DMS53 (cell line): ENCODE results near the gene SLC13A3.
"Not testable (repeated sequence)": the region's sequence is repeated elsewhere in the genome, so short reads cannot be mapped to it uniquely, and the experiment has no call there.

Source experiments
- DNase-seq: peaks from one replicate; lab custom pipeline; 2025; lab: John Stamatoyannopoulos, UW

The SLC13A3 gene

DNA sequence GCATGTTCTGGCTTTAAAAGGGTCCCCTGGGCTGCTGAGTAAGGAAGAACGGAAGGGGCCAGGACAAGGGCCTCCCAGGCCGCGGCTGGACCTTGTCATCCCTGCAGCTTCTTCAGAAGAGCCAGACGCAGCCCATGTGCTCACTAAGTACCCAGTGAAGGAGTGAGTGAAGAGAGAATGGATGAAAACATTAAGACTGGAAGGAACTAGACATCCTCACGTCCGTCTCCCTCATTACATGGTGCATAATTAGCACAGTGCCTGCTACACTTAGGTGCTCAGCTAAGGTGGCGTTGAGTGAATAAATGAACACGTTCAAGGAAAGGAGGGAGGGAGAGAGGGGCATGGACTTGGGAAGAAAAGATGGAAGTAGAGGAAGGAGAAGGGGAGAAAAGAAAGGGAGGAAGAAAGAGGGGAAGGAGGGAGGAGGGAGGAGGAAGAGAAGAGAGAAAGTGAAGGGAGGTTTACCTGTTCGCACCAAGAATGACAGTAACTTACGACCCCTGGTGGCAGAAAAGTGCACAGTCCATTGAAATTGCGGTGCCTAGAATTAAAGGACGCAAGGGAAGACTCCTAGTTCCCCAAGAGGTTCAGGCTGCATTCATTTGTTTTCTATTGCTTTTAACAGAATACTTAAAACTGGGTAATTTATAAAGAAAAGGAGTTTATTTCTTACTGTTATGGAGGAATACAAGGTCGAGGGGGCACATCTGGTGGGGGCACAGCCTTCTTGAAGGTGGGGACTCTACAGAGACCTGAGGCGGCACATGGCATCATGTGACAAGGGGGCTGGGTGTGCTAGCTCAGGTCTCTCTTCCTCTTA lies 30.0 kb upstream of the SLC13A3 start:
- peak; percentile 85 for DNase-seq

- no peak for DNase-seq
These were observed 29.4 kb upstream of the SLC13A3 start for GRCh38 chr20:46680684-46681031.

DNA sequence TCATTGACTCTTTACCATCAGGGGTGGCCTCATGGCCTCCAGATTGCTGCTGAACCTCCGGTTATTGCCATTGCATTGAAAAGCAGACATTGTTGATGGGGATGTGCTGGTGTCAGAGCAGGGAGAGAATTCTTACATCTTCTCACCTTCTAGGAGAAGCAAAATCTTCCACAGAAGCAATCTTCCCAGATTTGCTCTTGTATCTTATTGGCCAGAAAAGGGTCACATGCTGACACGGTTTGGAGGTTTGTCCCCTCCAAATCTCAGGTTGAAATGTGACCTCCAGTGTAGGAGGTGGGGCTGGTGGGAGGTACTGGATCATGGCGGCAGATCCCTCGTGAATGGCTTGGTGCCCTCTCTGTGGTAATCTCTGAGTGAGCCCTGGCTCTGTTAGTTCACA lies 27.3 kb upstream of the SLC13A3 start:
- DNase-seq, result no peak

- no peak for DNase-seq
These were observed 26.3 kb upstream of the SLC13A3 start for GRCh38 chr20:46677608-46678007.

GRCh38 chr20:46676649-46677316 lies 25.5 kb upstream of the SLC13A3 start:
- not testable (repeated sequence) for DNase-seq

DNA sequence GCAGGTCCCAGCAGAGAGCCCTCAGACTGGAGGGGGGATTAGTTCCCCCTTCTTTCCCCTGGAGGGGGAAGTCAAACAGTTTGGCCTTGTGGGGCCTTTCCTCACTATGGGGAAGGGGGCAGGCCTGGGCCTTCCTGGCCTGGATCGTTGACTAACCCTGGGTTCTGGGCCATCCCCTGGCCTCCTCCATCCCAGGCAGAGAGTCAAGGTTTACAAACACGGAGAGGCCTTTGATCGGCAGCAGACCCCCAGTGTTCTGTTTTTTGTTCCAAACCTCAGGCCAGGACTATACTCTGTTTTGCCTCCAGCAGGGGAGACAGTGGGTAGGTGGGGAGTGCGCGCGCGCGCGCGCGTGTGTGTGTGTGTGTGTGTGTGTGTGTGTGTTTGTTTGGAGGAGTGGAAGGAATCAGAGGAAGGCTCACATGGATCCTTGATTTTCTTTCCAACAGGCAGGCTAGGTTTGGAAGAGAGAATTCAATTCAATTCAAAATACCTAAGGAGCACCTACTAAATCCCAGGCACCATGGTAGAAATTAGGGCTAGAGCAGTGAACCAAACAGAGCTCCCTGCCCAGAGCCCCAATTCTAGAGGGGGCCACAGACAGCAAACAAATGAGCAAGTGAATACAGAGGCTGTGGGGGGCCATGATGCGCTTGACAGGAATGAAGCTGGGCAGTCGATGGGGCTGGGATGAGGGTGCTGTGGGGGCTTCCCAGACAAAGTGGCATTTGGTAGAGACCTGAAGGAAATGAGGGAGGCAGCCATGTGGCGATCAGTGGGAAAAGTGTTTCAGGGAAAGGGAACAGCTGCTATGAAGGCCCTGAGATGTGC lies 23.2 kb upstream of the SLC13A3 start:
- DNase-seq, result no peak

GRCh38 chr20:46673394-46674252 lies 22.4 kb upstream of the SLC13A3 start:
- no peak for DNase-seq

DNA sequence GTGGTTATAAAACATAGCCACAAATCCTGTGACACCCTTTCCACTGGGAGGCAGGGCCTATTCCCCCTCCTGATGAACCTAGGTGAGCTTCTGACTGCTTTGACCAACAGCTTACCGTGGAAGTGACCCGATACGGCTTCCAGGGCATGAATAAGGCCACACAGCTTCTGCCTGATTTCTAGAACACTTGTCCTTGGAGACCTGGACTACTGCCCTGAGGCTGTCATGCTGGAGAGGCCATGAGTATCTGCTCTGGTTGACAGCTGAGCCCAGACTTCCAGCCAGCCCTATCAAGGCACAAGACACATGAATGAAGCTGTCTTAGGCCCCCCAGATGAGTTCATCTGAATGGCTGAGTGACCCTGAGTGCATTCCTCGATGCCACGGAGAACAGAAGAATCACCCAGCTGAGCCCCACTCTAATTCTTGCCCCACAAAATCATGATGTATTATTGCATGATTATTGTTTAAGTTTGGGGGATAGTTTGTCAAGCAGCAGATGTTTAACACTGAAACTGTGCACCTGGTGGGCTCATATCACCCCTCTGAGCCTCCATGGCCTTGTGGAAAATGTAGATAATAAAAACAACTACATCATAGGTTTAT lies 21.4 kb upstream of the SLC13A3 start:
- DNase-seq, result no peak

GRCh38 chr20:46671866-46672542 lies 20.7 kb upstream of the SLC13A3 start:
- DNase-seq, result no peak

GRCh38 chr20:46670585-46671584 lies 19.6 kb upstream of the SLC13A3 start:
- DNase-seq, result no peak

DNA sequence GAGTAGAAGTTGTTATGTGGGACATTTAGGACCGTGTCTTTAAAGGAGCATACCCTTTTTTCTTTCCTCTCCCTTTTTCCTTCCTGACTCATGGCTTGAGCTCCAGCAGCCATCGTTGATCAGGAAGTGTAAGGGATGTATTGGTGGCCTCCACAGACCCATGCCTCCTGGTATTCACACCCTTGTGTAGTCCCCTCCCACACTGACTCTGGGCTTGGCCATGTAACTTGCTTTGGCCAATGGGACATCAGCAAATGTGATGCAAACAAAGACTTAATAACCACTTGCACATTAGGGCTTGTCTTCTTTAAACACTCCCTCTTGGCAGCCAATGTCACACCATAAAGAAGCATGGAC lies 18.9 kb upstream of the SLC13A3 start:
- no peak for DNase-seq

DNA sequence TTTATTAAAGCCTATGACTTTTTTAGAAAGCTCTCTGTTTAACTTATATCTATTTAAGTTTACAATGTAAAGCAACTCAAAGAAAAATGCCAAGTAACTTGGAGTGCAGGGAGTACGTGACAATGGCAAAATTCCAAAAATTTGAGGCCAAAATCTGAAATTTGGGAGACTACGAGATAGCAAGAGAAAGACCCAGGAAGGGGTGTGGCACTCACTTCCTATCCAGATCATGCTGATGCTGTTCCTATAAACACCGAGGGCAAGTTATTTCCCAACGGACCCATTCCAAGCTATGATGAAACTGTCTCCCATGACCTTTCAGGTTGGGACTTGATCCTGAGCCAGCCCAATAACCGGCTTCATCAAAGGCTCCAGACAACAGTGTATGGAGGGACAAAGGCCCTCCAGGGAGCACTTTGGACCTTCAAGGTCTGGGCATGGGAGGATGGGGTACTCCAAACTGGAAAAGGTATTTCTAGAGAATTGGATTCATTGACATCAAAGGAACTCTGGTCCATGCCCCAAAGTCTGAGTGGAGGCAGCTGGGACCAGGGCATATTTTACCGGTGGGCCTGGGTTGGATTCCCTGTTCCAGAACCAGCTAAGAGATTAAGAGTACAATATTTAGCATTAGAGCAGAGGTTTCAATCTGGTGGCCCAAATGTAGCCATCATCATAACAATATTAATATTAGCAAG lies 15.7 kb upstream of the SLC13A3 start:
- no peak for DNase-seq

- no peak for DNase-seq
These were observed 15.0 kb upstream of the SLC13A3 start for GRCh38 chr20:46666306-46666705.

DNA sequence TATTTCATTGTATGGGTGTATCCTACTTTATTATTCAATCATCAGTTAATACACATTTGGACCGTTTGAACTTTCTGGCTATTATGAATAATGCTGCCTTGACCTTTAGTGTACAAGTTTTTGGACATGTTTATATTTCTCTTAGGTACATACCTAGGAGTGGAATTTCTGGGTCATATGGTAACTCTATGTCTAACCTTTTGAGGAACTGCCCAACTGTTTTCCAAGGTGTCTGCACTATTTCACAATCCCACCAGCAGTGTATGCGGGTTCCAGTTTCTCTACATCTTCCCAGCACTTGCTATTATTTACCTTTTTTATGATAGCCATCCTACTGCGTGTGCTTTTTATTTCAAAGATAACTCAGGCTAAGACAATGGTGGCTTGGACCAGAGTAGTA lies 14.3 kb upstream of the SLC13A3 start:
- DNase-seq, result no peak

DNA sequence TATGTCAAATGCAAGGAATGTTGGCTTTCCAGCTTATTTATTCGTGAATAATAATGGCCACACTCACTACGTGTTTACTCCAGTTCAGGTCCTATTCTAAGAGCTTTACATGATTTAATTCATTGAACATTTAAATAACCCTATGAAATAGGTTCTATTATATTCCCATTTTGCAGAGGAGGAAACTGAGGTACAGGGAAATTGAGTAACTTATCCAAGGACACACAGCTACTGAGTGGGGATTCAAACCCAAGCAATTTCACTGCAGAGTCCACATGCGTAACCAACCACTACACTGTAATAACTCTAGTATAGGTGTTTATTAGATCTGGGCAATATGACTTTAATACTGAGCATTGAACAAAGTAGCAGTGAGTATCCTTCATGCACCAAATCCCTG lies 12.3 kb upstream of the SLC13A3 start:
- DNase-seq, result no peak

DNA sequence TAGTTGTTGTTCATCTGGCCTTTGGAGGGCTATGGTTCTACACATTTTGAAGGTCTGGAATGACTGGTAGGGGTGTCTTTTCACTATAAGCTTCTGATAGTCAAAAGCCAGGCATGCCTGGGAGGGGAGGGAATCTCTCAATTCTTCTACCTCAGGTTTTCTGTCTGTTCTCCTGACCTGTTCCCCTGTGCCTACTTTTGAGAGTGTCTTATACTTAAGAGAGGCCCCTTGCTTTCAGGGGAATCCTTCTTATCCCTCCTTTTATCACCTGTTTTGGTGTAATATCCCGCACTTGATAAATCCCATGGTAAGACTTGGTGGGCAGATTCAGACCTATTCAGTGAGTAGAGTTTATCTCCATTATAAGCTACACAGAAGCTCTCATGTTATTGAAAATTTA lies 10.4 kb upstream of the SLC13A3 start:
- no peak for DNase-seq

DNA sequence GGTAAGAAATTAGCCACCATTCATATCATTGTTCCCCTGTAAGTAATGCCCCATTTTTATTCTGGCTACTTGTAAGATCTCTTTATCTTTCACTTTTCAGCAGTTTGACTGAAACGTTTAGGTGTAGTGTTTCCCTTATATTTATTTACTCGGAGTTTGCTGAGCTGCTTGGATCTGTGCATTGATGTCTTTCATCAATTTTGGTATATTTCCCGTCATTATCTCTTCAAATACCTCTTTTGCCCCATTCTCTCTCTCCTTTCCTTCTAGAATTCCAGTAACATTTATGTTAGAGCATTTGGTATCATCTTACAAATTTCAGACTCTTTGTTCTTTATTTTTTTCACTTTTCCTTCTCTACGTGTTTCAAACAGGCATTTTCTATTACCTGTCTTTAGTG lies 9.2 kb upstream of the SLC13A3 start:
- no peak for DNase-seq

GRCh38 chr20:46657618-46658017 lies 6.4 kb upstream of the SLC13A3 start:
- no peak for DNase-seq

DNA sequence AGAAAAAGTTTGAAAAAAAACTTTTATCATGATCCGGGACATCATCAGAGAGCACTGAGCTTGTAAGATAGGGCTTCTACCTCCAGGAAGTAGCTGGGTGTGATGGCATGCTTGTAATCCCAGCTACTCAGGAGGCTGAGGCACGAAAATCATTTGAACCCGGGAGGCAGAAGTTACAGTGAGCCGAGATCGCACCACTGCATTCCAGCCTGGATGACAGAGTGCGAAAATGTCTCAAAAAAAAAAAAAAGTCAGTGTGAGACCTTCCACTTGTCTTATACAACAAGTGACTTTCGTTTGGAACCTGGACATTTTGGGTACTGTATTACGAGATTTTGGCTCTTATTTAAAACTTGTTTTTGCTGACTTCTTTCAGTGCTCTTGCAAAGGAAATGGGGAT lies 5.9 kb upstream of the SLC13A3 start:
- no peak for DNase-seq
